HEK293 (cell line): ENCODE data around the gene ABI3BP.

Source experiments
- CTCF ChIP-seq: fragments of 450-650 bp; formaldehyde crosslinking; IDR thresholded peaks from 2 replicates; pipeline ENCODE4 v1.5.1; 2016; ENCODE audit warnings: missing biosample characterization, missing genetic modification characterization
- ZBTB17 ChIP-seq: fragments of 450-650 bp; formaldehyde crosslinking; IDR thresholded peaks from 2 replicates; pipeline ENCODE4 v1.5.1; 2016; ENCODE audit warnings: missing biosample characterization, missing genetic modification characterization
- ZNF132 ChIP-seq: fragments of 450-650 bp; formaldehyde crosslinking; IDR thresholded peaks from 2 replicates; pipeline ENCODE4 v1.5.1; 2017; ENCODE audit warnings: missing biosample characterization, missing genetic modification characterization, borderline replicate concordance
- ZNF239 ChIP-seq: fragments of 450-650 bp; formaldehyde crosslinking; IDR thresholded peaks from 2 replicates; pipeline ENCODE4 v1.5.1; 2016; ENCODE audit warnings: missing biosample characterization, missing genetic modification characterization
- ZNF488 ChIP-seq: fragments of 450-650 bp; formaldehyde crosslinking; IDR thresholded peaks from 2 replicates; pipeline ENCODE4 v1.5.1; 2016; ENCODE audit warnings: missing biosample characterization, missing genetic modification characterization
- ZNF639 ChIP-seq: fragments of 450-650 bp; formaldehyde crosslinking; IDR thresholded peaks from 2 replicates; pipeline ENCODE4 v1.5.1; 2016; ENCODE audit warnings: missing biosample characterization, missing genetic modification characterization
- ZNF747 ChIP-seq: fragments of 450-650 bp; formaldehyde crosslinking; IDR thresholded peaks from 2 replicates; pipeline ENCODE4 v1.5.1; 2016; ENCODE audit warnings: missing biosample characterization, missing genetic modification characterization

GRCh38 chr3:100761951-100762350 is 231.3 kb downstream of the ABI3BP start:
- TF ChIP-seq ZNF488 (tag by site-specific recombination) (no peak), ZNF747 (tag by site-specific recombination) (no peak), ZNF639 (tag by site-specific recombination) (no peak), ZNF132 (tag by site-specific recombination) (no peak), ZNF239 (tag by site-specific recombination) (no peak), CTCF (tag by site-specific recombination) (no peak), ZBTB17 (tag by site-specific recombination) (no peak)
